ENCODE results near the gene DIAPH3.
"Not testable (repeated sequence)": the region's sequence is repeated elsewhere in the genome, so short reads cannot be mapped to it uniquely, and the experiment has no call there.

DIAPH3 gene

GRCh38 chr13:60094385-60095088, 69.2 kb downstream of the DIAPH3 start:
- DNase-seq, result no peak

- DNase-seq, result no peak
Observed at GRCh38 chr13:60093425-60094019, 70.2 kb downstream of the DIAPH3 start.

- no peak for DNase-seq
Observed at GRCh38 chr13:60091573-60091972, 72.2 kb downstream of the DIAPH3 start.

- DNase-seq, result no peak
Observed at GRCh38 chr13:60090574-60090973, 73.2 kb downstream of the DIAPH3 start.

- DNase-seq, result not testable (repeated sequence)
Observed at GRCh38 chr13:60083780-60084179, 79.9 kb downstream of the DIAPH3 start.

- DNase-seq, result no peak
Observed at GRCh38 chr13:60080850-60081249, 82.9 kb downstream of the DIAPH3 start.

GRCh38 chr13:60078226-60078625, 85.5 kb downstream of the DIAPH3 start:
- DNase-seq, result no peak

- no peak for DNase-seq
Observed at GRCh38 chr13:60075850-60076249, 87.9 kb downstream of the DIAPH3 start.

GRCh38 chr13:60074397-60074796, 89.3 kb downstream of the DIAPH3 start:
- DNase-seq, result no peak

- no peak for DNase-seq
Observed at GRCh38 chr13:60066226-60066625, 97.5 kb downstream of the DIAPH3 start.

GRCh38 chr13:60062502-60062901, 101.2 kb downstream of the DIAPH3 start:
- no peak for DNase-seq

GRCh38 chr13:60061737-60062136, 102.0 kb downstream of the DIAPH3 start:
- no peak for DNase-seq

- no peak for DNase-seq
Observed at GRCh38 chr13:60051754-60052285, 111.9 kb downstream of the DIAPH3 start.

- DNase-seq, result not testable (repeated sequence)
Observed at GRCh38 chr13:60048353-60048752, 115.4 kb downstream of the DIAPH3 start.

GRCh38 chr13:60047918-60048317, 115.8 kb downstream of the DIAPH3 start:
- DNase-seq, result no peak

GRCh38 chr13:60044321-60044720, 119.4 kb downstream of the DIAPH3 start:
- no peak for DNase-seq

- DNase-seq, result no peak
Observed at GRCh38 chr13:60043262-60043661, 120.5 kb downstream of the DIAPH3 start.

- DNase-seq, result not testable (repeated sequence)
Observed at GRCh38 chr13:60040668-60041067, 123.1 kb downstream of the DIAPH3 start.

GRCh38 chr13:60035874-60036273, 127.9 kb downstream of the DIAPH3 start:
- DNase-seq, result no peak

- DNase-seq, result no peak
Observed at GRCh38 chr13:60032851-60033250, 130.9 kb downstream of the DIAPH3 start.

- no peak for DNase-seq
Observed at GRCh38 chr13:60028021-60028420, 135.7 kb downstream of the DIAPH3 start.

GRCh38 chr13:60026286-60026685, 137.4 kb downstream of the DIAPH3 start:
- DNase-seq, result no peak

- no peak for DNase-seq
Observed at GRCh38 chr13:60020288-60020687, 143.4 kb downstream of the DIAPH3 start.
